NCI-H2196 treated with DMSO at 0.1 percent for 48 hours (cell line): ENCODE data around the gene CELA2B.
"Not testable (repeated sequence)": the region's sequence is repeated elsewhere in the genome, so short reads cannot be mapped to it uniquely, and the experiment has no call there.

Experiments
- DNase-seq: peaks from one replicate; lab custom pipeline; 2025; ENCODE audit not compliant: unreplicated experiment; lab: John Stamatoyannopoulos, UW

Gene CELA2B

DNA sequence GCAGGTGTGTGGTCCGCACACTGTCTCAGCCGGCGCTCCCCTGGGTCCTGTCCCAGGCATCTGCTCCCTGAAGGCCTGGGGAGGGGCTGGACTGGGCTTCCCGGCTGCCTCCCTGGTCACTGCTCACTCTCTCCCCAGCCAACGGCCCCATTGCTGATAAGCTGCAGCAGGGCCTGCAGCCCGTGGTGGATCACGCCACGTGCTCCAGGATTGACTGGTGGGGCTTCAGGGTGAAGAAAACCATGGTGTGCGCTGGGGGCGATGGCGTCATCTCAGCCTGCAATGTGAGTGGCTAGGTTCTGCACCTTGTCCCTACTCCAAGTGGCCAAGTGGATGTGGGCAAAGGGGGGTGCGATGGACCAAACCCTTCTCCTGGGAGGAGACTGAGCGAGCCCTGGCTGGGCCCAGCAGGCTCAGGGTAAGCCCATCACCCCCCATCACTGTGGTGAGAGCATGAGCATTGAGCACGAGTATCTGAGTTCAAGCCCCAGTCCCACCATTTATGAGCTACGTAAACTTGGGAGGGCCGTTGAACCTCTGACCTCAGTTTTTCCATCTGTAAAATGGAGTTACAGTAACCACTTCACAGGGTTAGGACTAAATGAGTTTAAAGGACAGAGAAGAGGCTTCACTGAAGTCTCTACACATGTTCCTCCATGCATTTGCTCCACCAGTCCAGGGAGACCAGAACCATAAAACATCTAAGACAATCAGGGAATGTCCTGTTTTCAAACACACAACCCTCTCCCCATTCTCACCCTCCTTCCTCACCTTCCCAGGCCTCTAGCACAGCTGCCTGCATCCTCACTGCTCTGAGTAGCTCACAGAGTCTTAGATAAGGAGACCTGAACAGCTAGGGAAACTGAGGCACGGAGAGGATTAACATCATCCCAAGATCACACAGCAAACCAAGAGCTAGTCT, 31.2 kb upstream of the CELA2B start:
- DNase-seq = no peak

GRCh38 chr1:15445390-15446122, 30.3 kb upstream of the CELA2B start:
- no peak for DNase-seq

GRCh38 chr1:15446212-15446611, 29.7 kb upstream of the CELA2B start:
- DNase-seq = no peak

GRCh38 chr1:15448877-15449462, 26.9 kb upstream of the CELA2B start:
- DNase-seq = no peak

DNA sequence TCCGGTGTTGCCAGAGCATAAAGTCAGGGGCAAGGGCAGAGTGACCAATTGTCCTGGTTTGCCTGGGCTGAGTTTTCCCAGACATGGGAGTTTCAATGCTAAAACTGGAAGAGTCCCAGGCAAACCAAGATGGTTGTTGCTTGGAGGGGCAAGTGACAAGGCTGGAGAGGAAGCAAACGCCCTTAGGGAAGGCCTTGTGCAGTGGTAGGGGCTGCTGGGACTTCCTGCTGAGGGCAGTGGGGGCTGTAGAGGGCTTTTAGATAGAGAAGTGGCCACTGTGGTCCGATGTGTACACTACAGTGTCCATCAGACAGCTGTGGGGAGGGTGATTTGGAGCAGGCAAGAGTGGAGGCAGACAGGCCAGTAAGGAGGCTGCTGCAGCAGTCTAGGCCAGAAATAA, 26.3 kb upstream of the CELA2B start:
- DNase-seq = no peak

DNA sequence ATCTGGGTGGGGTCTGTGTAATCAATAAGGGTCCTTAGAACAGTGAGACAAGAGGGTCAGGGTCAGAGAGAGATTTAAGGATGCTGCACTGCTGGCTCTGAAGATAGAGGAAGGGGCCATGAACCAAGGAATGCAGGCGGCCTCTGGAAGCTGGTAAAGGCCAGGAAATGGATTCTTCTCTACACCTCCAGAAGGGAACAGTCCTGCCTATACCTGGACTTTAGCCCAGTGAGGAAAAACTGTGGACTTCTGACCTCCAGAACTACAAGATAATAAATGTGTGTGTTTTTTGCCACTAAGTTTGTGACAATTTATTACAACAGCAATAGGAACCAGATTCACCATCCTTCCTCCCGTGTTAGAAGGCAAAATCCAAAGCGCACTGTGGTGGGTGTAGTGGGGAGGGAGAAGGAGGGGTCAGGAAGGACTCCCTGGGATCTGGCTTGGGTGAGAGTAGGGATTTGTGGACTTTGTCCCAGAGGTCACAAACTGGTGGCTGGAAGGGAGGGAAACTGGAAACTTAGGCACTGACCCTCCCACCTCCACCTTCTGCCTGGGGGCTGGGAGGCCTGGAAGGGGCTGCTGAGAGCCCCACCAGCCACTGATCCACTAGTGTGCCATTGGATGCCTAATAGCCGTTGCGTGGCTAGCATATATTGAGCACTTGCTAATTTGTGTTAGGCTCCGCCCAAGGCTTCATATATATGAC, 24.7 kb upstream of the CELA2B start:
- no peak for DNase-seq

DNA sequence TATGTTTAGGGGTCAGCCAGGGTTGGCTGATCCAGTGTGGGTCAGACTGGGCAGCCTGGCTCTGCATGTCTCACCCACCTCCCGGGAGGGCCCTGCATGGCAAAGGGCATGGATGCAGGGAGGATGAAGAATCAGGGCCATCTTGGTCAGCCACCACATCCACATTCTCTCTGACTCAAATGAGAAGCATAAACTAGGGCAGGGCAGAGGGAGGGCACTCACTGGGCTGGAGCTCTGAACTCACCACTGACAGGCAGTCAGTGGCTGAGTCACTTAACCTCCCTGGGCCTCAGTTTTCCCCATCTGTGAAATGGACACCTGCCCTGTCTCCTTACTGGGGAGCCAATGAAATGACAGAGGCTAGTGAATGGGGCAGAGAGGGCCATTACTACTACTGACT, 23.7 kb upstream of the CELA2B start:
- no peak for DNase-seq

GRCh38 chr1:15452866-15453571, 22.9 kb upstream of the CELA2B start:
- no peak for DNase-seq

DNA sequence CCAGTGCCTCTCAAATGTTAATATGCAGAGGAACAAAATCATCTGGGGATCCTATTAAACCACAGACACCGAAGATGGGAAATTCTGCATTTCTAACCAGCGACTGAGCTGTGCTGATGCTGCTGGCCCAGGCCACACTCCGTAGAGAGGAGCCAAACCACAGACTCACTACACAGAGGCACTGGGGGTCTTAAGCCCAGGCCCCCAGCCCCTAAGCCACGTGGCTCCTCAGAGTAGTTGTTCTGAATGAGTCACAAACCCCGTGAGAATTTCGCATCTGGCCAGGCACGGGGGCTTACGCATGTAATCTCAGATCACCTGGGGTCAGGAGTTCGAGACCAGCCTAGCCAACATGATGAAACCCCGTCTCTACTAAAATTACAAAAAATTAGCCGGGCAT, 22.2 kb upstream of the CELA2B start:
- DNase-seq = no peak

GRCh38 chr1:15454256-15454655, 21.6 kb upstream of the CELA2B start:
- no peak for DNase-seq

GRCh38 chr1:15455522-15455921, 20.4 kb upstream of the CELA2B start:
- DNase-seq = no peak

DNA sequence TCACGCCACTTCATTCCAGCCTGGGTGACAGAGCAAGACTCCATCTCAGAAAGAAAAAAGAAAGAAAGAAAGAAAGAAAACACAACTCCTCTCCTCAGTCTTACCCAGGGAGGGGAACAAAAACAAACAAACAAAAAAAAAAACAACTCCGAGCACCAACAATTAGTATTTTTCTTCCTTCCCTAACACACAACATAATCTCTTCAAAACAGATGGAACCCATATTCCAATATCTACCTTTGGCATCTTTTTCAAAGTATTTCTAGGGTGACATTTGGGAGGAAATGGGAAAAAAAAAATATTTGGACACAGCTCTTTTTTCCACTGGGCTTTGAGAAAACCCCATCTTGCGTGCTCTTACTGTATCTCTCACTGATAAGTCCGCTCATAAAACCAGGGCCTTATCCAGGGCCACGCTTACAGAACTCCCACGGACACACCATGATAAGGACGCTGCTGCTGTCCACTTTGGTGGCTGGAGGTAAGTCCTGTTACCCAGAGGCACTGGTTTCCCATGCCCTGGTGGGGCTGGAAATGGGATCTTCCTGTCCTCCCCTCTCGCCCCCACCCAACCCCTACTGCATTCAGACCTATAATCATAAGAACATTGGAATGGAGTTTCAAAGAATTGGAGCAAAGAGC, 19.5 kb upstream of the CELA2B start, which contains the start of gene CELA2A:
CELA2A (plus strand) TSS at position 420 of the 642 bp plus-strand sequence; CDS start at position 442, 22 bp downstream.
- no peak for DNase-seq

DNA sequence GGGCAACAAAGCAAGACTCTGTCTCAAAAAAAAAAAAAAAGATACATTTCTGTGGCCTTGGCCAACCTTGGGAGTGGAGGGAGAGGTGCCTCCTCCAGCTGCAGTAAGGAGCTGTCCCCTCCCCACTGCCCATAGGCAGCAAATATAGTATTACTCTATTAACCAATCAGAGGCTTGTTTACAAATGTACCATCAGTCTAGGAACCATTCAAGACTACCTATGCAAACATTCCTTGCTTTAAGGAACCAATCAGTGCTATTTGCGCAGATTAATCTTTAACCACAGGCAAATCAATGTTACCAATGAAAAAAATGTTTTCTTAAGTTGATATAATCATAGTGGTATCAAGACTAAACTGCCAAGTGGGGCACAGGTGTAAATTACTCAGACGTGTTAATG, 18.3 kb upstream of the CELA2B start:
- DNase-seq = no peak

- DNase-seq = not testable (repeated sequence)
These were observed 17.5 kb upstream of the CELA2B start for GRCh38 chr1:15458388-15458787.

DNA sequence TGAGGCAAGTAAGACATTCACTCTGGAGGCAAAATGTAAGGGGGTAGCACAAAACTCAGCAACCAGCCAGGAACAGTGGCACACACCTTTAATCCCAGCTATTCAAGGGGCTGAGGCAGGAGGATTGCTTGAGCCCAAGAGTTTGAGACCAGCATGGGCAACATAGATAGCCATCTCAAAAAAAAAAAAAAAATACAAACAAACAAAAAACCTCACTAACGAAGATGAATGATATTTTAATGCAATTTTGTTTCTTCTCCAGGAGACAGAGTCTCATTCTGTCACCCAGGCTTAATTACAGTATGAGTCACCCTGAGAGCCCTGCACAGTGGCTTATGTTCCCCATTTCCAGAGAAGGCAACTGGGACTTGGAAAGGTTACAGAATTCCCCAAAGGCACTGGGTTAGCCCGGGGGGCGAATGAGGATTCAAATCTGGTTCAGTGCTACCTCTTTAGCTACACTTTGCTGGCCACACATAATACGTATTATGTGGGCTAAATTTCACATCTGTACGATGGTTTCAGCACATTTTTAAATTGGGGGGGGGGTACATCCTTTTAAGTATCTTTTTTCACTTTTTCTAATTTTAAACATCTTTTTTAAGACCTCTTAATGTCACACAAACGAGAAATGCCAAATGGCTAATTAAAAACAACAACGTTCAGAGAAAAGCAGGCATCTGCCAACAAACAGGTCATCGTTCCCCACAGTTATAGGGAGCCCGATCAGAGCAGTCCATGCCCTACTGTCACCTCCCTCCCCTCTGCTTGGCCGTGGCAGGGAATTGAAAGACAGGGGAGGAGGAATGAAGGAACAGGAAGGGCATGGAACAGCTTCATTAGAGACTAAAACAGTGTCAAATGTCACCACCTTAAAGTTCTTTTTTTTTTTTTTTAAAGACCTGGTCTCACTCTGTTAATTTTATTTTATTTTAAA, 15.9 kb upstream of the CELA2B start:
- DNase-seq = no peak

DNA sequence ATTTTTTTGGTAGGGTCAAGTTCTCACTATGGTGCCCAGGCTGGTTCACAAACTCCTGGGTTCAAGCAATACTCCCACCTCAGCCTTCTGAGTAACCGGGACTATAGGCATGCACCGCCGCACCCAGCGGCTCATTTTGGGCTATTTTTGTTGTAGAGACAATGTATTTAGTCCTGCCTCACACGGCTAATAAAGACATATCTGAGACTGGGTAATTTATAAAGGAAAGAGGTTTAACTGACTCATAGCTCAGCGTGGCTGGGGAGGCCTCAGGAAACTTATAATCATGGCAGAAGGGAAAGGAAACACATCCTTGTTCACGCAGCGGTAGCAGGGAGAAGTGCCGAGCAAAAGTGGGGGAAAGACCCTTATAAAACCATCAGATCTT, 15.2 kb upstream of the CELA2B start:
- no peak for DNase-seq

GRCh38 chr1:15463064-15463800, 12.7 kb upstream of the CELA2B start:
- DNase-seq = not testable (repeated sequence)

DNA sequence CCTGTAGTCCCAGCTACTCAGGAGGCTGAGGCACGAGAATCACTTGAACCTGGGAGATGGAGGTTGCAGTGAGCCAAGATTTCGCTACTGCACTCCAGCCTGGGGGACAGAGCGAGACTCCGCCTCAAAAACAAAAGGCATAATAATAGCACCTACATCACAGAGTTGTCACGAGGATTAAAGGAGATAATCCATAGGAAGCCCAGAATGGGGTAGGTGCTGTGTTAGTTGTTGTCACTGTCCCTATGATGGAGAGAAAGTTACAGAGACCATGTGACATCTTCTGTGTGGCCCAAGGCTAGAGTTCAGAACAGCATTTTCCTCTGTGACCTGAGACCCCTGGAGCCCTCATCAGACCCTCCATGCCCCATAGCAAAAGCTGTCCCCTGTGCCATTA, 12.0 kb upstream of the CELA2B start:
- not testable (repeated sequence) for DNase-seq
